IMR-90 (cell line): ENCODE measurements around the gene AUTS2. TPM values are rescaled to one million over a fixed set of nuclear protein-coding genes. Genes with fewer than 3 reads are reported as not detected.

Source experiments
- ATAC-seq: fragments of 200-7000 bp; cut with Tn5 transposase; 2 replicates; pipeline ENCODE4 v1.9.1; 2020; ENCODE audit warnings: low read depth, mild to moderate bottlenecking, moderate library complexity
- BruUV-seq: library from RNA; stranded (reverse); fragments of 400-500 nt; replicated peaks from 2 replicates; lab custom pipeline; 2021; lab: Mats Ljungman, UMichigan
- CTCF ChIA-PET: fragments of 300-600 bp; formaldehyde crosslinking; extraction: SDS; loops from one replicate; lab custom pipeline; 2021; ENCODE audit warnings: antibody characterized with exemption; lab: Yijun Ruan, JAX
- POLR2A ChIA-PET: fragments of 300-600 bp; sonication (Branson Sonifier 250); formaldehyde crosslinking; loops from one replicate; lab custom pipeline; 2022; ENCODE audit warnings: antibody characterized with exemption; ENCODE audit not compliant: unreplicated experiment; lab: Charles Lee
- DNase-seq: peaks from one replicate; pipeline ENCODE4 v3.0.0; 2013
- H2AFZ ChIP-seq: replicated peaks from 2 replicates; pipeline ENCODE3; 2013; ENCODE audit warnings: low read length, mild to moderate bottlenecking; ENCODE audit not compliant: poor library complexity
- H2AK5ac ChIP-seq: 2 replicates; pipeline ENCODE4 v1.6.1; 2013; ENCODE audit warnings: low read depth, low read length, inconsistent platforms
- H2AK9ac ChIP-seq: replicated peaks from 2 replicates; pipeline ENCODE3; 2013; ENCODE audit warnings: mild to moderate bottlenecking, low read depth, low read length, moderate library complexity; ENCODE audit not compliant: poor library complexity
- H2BK120ac ChIP-seq: 2 replicates; pipeline ENCODE4 v1.6.1; 2013; ENCODE audit warnings: low read depth, low read length, inconsistent platforms
- H2BK15ac ChIP-seq: 3 replicates; pipeline ENCODE4 v1.6.1; 2013; ENCODE audit warnings: low read depth, low read length, inconsistent platforms
- H2BK20ac ChIP-seq: 2 replicates; pipeline ENCODE4 v1.6.1; 2013; ENCODE audit warnings: low read depth, mild to moderate bottlenecking, inconsistent platforms, low read length, moderate library complexity
- H2BK5ac ChIP-seq: 2 replicates; pipeline ENCODE4 v1.6.1; 2013; ENCODE audit warnings: mild to moderate bottlenecking, low read depth, low read length, inconsistent platforms; ENCODE audit not compliant: poor library complexity, severe bottlenecking
- H3K14ac ChIP-seq: replicated peaks from 2 replicates; pipeline ENCODE4 v1.6.1; 2013; ENCODE audit warnings: low read depth, low read length, inconsistent platforms
- H3K18ac ChIP-seq: 2 replicates; pipeline ENCODE4 v1.6.1; 2013; ENCODE audit warnings: low read depth, low read length, control low read depth
- H3K23ac ChIP-seq: 2 replicates; pipeline ENCODE4 v1.6.1; 2013; ENCODE audit warnings: low read depth, low read length, inconsistent platforms
- H3K27ac ChIP-seq: 2 replicates; pipeline ENCODE4 v1.5.1; 2013; ENCODE audit warnings: mild to moderate bottlenecking, control low read depth, low read length; ENCODE audit not compliant: insufficient read depth
- H3K27me3 ChIP-seq: 2 replicates; pipeline ENCODE4 v1.6.1; 2013; ENCODE audit warnings: low read length; ENCODE audit not compliant: control insufficient read depth, insufficient read depth
- H3K36me3 ChIP-seq: 2 replicates; pipeline ENCODE4 v1.6.1; 2013; ENCODE audit warnings: low read length, mixed read lengths; ENCODE audit not compliant: control insufficient read depth, insufficient read depth
- H3K4ac ChIP-seq: 2 replicates; pipeline ENCODE4 v1.6.1; 2013; ENCODE audit warnings: low read depth, low read length, inconsistent platforms
- H3K4me1 ChIP-seq: 2 replicates; pipeline ENCODE4 v1.6.1; 2013; ENCODE audit warnings: low read length, mixed read lengths; ENCODE audit not compliant: control insufficient read depth, insufficient read depth
- H3K4me2 ChIP-seq: 2 replicates; pipeline ENCODE4 v1.6.1; 2013; ENCODE audit warnings: low read depth, mild to moderate bottlenecking, control low read depth, low read length, moderate library complexity
- H3K4me3 ChIP-seq: 2 replicates; pipeline ENCODE4 v1.5.1; 2013; ENCODE audit warnings: low read depth, mild to moderate bottlenecking, control low read depth, low read length, moderate library complexity; ENCODE audit not compliant: insufficient read depth
- H3K56ac ChIP-seq: 2 replicates; pipeline ENCODE4 v1.6.1; 2013; ENCODE audit warnings: low read length, inconsistent platforms; ENCODE audit not compliant: insufficient read depth; ENCODE audit errors: extremely low read depth
- H3K79me1 ChIP-seq, 2 experiments: 2 replicates each; pipeline ENCODE4 v1.6.1; 2013; ENCODE audit warnings: low read length in 2 of 2, inconsistent platforms in 1 of 2, low read depth in 1 of 2
- H3K9ac ChIP-seq: 2 replicates; pipeline ENCODE4 v1.6.1; 2013; ENCODE audit warnings: low read depth, low read length, control low read depth
- H3K9me1 ChIP-seq: 2 replicates; pipeline ENCODE4 v1.6.1; 2013; ENCODE audit warnings: low read length, inconsistent platforms; ENCODE audit not compliant: insufficient read depth
- H3K9me3 ChIP-seq: 2 replicates; pipeline ENCODE4 v1.6.1; 2013; ENCODE audit warnings: low read length; ENCODE audit not compliant: control insufficient read depth, insufficient read depth
- H4K20me1 ChIP-seq: 2 replicates; pipeline ENCODE4 v1.6.1; 2013; ENCODE audit warnings: low read length, inconsistent platforms; ENCODE audit not compliant: insufficient read depth
- H4K5ac ChIP-seq: 2 replicates; pipeline ENCODE4 v1.6.1; 2013; ENCODE audit warnings: mild to moderate bottlenecking, low read depth, low read length, control low read depth
- H4K8ac ChIP-seq, 2 experiments: 2 replicates each; pipeline ENCODE4 v1.6.1; 2013; ENCODE audit warnings: low read depth in 2 of 2, low read length in 2 of 2, control low read depth in 1 of 2, inconsistent platforms in 1 of 2
- H4K91ac ChIP-seq: 2 replicates; pipeline ENCODE4 v1.6.1; 2013; ENCODE audit warnings: low read depth, low read length, inconsistent platforms; ENCODE audit not compliant: insufficient read depth
- BHLHE40 ChIP-seq: fragments of 150-350 bp; IDR thresholded peaks from 2 replicates; pipeline ENCODE4 v1.6.1; 2016; ENCODE audit warnings: mild to moderate bottlenecking, low read depth, low read length
- CEBPB ChIP-seq: IDR thresholded peaks from 2 replicates; pipeline ENCODE4 v1.6.1; 2012; ENCODE audit warnings: low read depth, low read length, improper control_type of control experiment
- CHD1 ChIP-seq: IDR thresholded peaks from 2 replicates; pipeline ENCODE4 v1.6.1; 2012; ENCODE audit warnings: low read depth, low read length, improper control_type of control experiment
- CTCF ChIP-seq: conservative IDR thresholded peaks from 2 replicates; pipeline ENCODE4 v1.5.1; 2012; ENCODE audit warnings: mild to moderate bottlenecking, low read depth, low read length, improper control_type of control experiment
- ELK1 ChIP-seq: fragments of 150-350 bp; IDR thresholded peaks from 2 replicates; pipeline ENCODE4 v1.6.1; 2016; ENCODE audit warnings: low read depth, mild to moderate bottlenecking, low read length, moderate library complexity, borderline replicate concordance
- FOS ChIP-seq: fragments of 150-350 bp; IDR thresholded peaks from 2 replicates; pipeline ENCODE4 v1.6.1; 2016; ENCODE audit warnings: low read depth, low read length
- MAFK ChIP-seq: IDR thresholded peaks from 2 replicates; pipeline ENCODE4 v1.6.1; 2012; ENCODE audit warnings: low read depth, low read length, improper control_type of control experiment
- MAZ ChIP-seq: IDR thresholded peaks from 2 replicates; pipeline ENCODE4 v1.6.1; 2012; ENCODE audit warnings: low read depth, mild to moderate bottlenecking, low read length, improper control_type of control experiment, moderate library complexity, borderline replicate concordance
- MXI1 ChIP-seq: IDR thresholded peaks from 2 replicates; pipeline ENCODE4 v1.6.1; 2012; ENCODE audit warnings: low read depth, mild to moderate bottlenecking, low read length, moderate library complexity, borderline replicate concordance
- NFE2L2 ChIP-seq: fragments of 150-350 bp; IDR thresholded peaks from 2 replicates; pipeline ENCODE4 v1.6.1; 2016; ENCODE audit warnings: low read depth, mild to moderate bottlenecking, low read length
- POLR2A ChIP-seq: IDR thresholded peaks from 2 replicates; pipeline ENCODE4 v1.6.1; 2012; ENCODE audit warnings: mild to moderate bottlenecking, low read depth, low read length
- RAD21 ChIP-seq: IDR thresholded peaks from 2 replicates; pipeline ENCODE4 v1.6.1; 2012; ENCODE audit warnings: low read length, improper control_type of control experiment
- RCOR1 ChIP-seq: IDR thresholded peaks from 2 replicates; pipeline ENCODE4 v1.6.1; 2012; ENCODE audit warnings: mild to moderate bottlenecking, low read length, improper control_type of control experiment; ENCODE audit not compliant: insufficient replicate concordance
- RFX5 ChIP-seq: IDR thresholded peaks from 2 replicates; pipeline ENCODE4 v1.8.0; 2012; ENCODE audit warnings: low read depth, mild to moderate bottlenecking, low read length, moderate library complexity
- SMC3 ChIP-seq: fragments of 150-350 bp; IDR thresholded peaks from 2 replicates; pipeline ENCODE4 v1.6.1; 2016; ENCODE audit warnings: low read depth, mild to moderate bottlenecking, antibody characterized with exemption, low read length, moderate library complexity
- WGBS, 2 experiments: methylation state at CpG; one replicate each; pipeline versions ENCODE4 v1.1.5 to v1.1.7; 2013; ENCODE audit warnings: missing lambda C conversion rate in 2 of 2; ENCODE audit not compliant: insufficient read length in 1 of 2; ENCODE audit errors: extremely low coverage in 2 of 2; 5-methylcytosine and 5-hydroxymethylcytosine counted together
- dilution Hi-C: fragments of 300-500 bp; cut with HindIII; formaldehyde crosslinking; loops from one replicate; pipeline ENCODE4 v1.14.3; 2018; ENCODE audit warnings: low sequenced_read_pairs; ENCODE audit not compliant: unreplicated experiment
- in situ Hi-C: fragments of 300-500 bp; cut with MboI; formaldehyde crosslinking; loops from 3 replicates; pipeline ENCODE4 v1.14.3; 2019; ENCODE audit warnings: low sequenced_read_pairs, inconsistent platforms, mixed read lengths
- intact Hi-C: fragments of 100-400 bp; cut with micrococcal nuclease; formaldehyde crosslinking; loops from 2 replicates; pipeline ENCODE4 v1.10.0; 2022
- polyA plus RNA-seq, 3 experiments: library from polyadenylated mRNA; depleted of rRNA; stranded (reverse); fragments of >200 nt; gene quantifications; 2 replicates each; pipeline ENCODE4 v1.2.3, GENCODE V29; 2012; ENCODE audit warnings: low replicate concordance in 1 of 3
- total RNA-seq: library from RNA; depleted of rRNA; stranded (reverse); fragments of >200 nt; gene quantifications from 2 replicates; pipeline ENCODE4 v1.2.3, GENCODE V29; 2012
- TF ChIP-seq, protein P1 (sequence below): fragments of 150-350 bp; IDR thresholded peaks from 2 replicates; pipeline ENCODE4 v1.6.1; 2017; ENCODE audit warnings: mild to moderate bottlenecking, antibody characterized with exemption, low read length, low read depth

Gene AUTS2
- total and polyA plus RNA-seq, 2 of the 4 experiments (the other 2 are of a cell fraction) = 0.90 to 3.0 TPM

DNA sequence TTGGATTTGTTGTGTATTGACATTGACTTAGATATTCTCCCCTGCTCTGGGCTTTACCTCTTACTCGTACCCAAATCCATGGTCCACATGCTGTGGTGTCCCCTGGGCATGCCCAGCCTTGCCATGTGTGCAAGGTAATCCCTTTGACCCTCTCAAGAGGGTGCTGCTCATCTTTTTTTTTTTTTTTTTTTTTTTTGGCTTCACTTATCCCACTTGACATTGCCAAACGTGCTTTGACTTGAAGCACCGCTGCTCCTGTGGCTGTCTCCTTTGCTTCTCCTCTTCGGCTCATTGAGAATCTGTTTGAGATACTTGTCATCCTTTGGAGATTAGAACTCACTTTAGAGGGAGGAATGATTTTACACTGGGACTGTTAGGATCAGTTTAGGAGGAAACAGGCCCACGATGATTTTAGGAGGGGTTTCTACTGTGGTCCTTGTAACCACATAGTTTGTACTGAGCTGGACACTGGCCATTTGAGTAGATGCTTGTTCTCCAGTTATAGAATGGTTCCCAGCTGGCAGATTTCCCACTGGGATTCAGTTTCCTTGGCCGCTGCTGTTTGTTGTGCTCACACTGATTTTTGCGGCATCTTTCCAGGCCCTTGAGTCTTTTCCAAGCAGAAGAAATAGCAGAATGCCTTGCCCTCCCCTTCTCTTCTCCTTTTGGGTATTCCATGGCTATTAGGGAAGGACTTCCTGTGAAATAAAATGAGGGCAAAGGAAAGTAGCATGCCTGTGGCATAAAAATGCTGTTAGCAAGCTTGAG, 184.8 kb downstream of the AUTS2 start:
- no peak overlapping the region for H3K4me2 ChIP-seq
- H2BK5ac ChIP-seq = no peak overlapping the region
- H4K8ac ChIP-seq = no peak overlapping the region
- H3K4me3 ChIP-seq = no peak overlapping the region
- BruUV-seq = no TSS peak
- no peaks in the 10 kb centered on the region for H4K20me1 ChIP-seq
- H3K4ac ChIP-seq = no peak overlapping the region
- H3K56ac ChIP-seq = no peak overlapping the region
- no peak overlapping the region for H3K14ac ChIP-seq
- no CpG with 5 or more reads among the region's 7 CpGs for WGBS, 2 experiments
- 0 out of 2 replicates have a peak, but pooled peaks cover 1% of the 10 kb centered on the region for H3K9me3 ChIP-seq
- no peak overlapping the region for H3K18ac ChIP-seq
- H2AFZ ChIP-seq = no peak overlapping the region
- CTCF ChIA-PET = no interaction called here
- in situ Hi-C loops (no loop called here), intact Hi-C loops (no loop called here), dilution Hi-C loops (no loop called here)
- no peaks in the 10 kb centered on the region for H3K4me1 ChIP-seq
- POLR2A ChIA-PET = no interaction called here
- H4K91ac ChIP-seq = no peak overlapping the region
- TF ChIP-seq SMC3 (no peak), MAZ (no peak), MXI1 (no peak), ELK1 (no peak), RAD21 (no peak), RCOR1 (no peak), FOS (no peak), CHD1 (no peak), NFE2L2 (no peak), MAFK (no peak), BHLHE40 (no peak), POLR2A (no peak), RFX5 (no peak), CEBPB (no peak), CTCF (no peak)
- TF ChIP-seq, protein P1, sequence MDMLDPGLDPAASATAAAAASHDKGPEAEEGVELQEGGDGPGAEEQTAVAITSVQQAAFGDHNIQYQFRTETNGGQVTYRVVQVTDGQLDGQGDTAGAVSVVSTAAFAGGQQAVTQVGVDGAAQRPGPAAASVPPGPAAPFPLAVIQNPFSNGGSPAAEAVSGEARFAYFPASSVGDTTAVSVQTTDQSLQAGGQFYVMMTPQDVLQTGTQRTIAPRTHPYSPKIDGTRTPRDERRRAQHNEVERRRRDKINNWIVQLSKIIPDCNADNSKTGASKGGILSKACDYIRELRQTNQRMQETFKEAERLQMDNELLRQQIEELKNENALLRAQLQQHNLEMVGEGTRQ = no peak
- H3K9ac ChIP-seq = no peak overlapping the region
- no peak overlapping the region for H2BK20ac ChIP-seq
- no peak for ATAC-seq
- H3K36me3 ChIP-seq = no peaks in the 10 kb centered on the region
- no peaks in the 10 kb centered on the region for H3K9me1 ChIP-seq
- H2AK9ac ChIP-seq = no peak overlapping the region
- no peak overlapping the region for H3K23ac ChIP-seq
- no peak for DNase-seq
- no peak overlapping the region for H2BK15ac ChIP-seq
- H3K27ac ChIP-seq = no peak overlapping the region
- H3K79me1 ChIP-seq = no peaks in the 10 kb centered on the region
- no peak overlapping the region for H2BK120ac ChIP-seq
- H3K27me3 ChIP-seq = no peaks in the 10 kb centered on the region
- H4K5ac ChIP-seq = no peak overlapping the region
- H2AK5ac ChIP-seq = no peak overlapping the region
